ENCODE measurements around the gene ZNF628.
A peak's percentile ranks its signal among the peaks of the same experiment; 100 is the strongest.

ZNF628 gene

DNA sequence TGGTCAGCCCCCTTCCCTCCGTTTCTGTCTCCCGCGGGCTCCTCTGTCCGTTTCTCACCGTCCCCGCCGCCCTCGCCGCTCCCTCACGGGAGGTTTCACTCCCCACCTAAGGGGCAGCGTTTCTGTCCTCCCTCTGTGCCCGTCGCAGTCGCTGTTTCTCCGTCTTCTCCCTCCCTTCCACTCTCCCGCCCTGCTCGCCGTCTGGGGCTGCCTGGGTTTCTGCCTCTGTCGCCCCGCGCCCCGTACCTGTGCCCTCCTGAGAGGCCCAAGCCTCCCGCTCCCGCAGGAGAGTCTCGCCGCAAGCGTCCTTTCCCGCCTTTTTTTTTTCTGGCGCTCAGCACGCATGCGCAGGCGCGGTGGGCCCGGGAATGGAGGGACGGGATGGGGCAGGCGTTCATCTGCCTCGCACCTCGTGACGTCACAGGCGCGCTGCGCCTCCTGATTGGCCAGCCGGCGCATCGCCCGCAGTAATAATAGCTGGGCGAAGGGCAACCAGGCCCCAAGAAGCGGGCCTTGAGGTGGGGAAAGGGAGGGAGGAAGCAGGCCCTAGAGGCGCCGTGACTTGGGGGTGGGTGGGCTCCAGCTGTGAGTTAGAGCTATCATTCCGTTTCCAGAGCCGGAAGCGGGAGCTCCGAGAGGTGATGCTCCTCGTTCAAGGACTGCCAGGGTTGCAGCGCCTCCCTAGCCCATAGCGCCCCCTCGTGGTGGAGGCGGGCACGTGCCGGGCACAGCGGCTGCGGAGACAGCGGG, 27.3 kb downstream of the ZNF628 start:
- DNase-seq (ENCODE audit: low read depth in 1 of 2, low spot score in 1 of 2), result peak; percentile 92 to 95
- TF ChIP-seq JUND (IDR thresholded peaks at IDR 0.05; ENCODE audit: low read depth), result no peak
- in situ Hi-C loops (cut with HindIII; ENCODE audit: low pct_unique_long_range_greater_than_20kb, low sequenced_read_pairs), result no loop called here

DNA sequence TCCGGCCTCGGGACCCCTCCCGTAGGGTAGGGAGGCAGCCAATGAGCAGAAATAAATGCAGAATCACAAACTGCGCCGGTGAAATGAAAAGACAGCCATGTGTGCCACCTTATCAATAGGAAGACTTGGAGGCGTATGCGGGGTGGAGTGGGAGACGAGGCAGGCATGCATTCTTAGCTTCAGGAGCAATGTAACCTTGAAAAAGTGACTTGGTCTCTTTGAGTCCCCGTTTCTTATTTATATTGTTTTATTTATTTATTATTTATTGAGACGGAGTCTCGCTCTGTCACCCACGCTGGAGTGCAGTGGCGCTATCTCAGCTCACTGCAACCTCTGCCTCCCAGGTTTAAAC, 27.8 kb downstream of the ZNF628 start:
- no peak for TF ChIP-seq JUND (IDR thresholded peaks at IDR 0.05; ENCODE audit: low read depth)
- in situ Hi-C loops (cut with HindIII; ENCODE audit: low pct_unique_long_range_greater_than_20kb, low sequenced_read_pairs), result no loop called here
- no peak for DNase-seq (ENCODE audit: low read depth in 1 of 2, low spot score in 1 of 2)

DNA sequence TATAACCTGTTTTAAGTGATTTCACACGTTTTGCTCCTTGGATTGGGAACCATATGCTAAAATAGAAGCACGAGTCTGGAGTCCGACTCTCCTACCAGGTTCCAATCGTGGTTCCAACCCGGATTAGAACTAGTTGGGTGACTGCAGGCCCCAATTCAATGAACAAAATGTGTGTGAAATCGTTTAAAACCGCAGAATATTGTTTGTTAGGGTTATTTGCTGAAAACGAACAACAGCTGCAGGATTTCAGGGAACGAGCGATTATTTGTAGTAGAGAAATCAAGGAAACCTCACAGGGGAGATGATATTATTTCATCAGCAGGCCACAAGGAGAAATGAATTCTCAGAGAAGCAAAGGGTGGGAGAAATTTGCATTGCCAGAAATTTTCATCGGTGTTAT, 28.6 kb downstream of the ZNF628 start:
- TF ChIP-seq JUND (IDR thresholded peaks at IDR 0.05; ENCODE audit: low read depth), result no peak
- in situ Hi-C loops (cut with HindIII; ENCODE audit: low pct_unique_long_range_greater_than_20kb, low sequenced_read_pairs), result no loop called here
- DNase-seq (ENCODE audit: low read depth in 1 of 2, low spot score in 1 of 2), result no peak

DNA sequence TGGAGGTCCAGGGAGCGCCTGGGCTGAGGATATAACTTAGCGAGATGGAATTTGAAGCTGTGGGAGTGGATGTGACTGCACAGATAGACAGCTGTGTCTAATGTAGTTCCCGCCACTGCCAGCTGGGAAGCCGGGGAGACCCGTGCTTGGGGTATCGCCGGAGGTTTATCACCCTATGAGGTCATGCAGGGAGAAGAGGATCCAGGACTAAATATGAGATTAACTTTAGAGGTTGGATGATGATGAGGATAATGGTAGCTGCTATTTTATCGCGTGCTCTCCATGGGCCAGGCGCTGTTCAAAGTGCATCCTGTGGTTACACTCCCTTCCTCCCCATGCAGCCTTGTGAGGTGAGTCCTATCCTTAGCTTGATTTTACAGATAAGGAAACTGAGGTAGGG, 31.7 kb downstream of the ZNF628 start:
- in situ Hi-C loops (cut with HindIII; ENCODE audit: low pct_unique_long_range_greater_than_20kb, low sequenced_read_pairs), result no loop called here
- no peak for TF ChIP-seq JUND (IDR thresholded peaks at IDR 0.05; ENCODE audit: low read depth)
- DNase-seq (ENCODE audit: low read depth in 1 of 2, low spot score in 1 of 2), result no peak

DNA sequence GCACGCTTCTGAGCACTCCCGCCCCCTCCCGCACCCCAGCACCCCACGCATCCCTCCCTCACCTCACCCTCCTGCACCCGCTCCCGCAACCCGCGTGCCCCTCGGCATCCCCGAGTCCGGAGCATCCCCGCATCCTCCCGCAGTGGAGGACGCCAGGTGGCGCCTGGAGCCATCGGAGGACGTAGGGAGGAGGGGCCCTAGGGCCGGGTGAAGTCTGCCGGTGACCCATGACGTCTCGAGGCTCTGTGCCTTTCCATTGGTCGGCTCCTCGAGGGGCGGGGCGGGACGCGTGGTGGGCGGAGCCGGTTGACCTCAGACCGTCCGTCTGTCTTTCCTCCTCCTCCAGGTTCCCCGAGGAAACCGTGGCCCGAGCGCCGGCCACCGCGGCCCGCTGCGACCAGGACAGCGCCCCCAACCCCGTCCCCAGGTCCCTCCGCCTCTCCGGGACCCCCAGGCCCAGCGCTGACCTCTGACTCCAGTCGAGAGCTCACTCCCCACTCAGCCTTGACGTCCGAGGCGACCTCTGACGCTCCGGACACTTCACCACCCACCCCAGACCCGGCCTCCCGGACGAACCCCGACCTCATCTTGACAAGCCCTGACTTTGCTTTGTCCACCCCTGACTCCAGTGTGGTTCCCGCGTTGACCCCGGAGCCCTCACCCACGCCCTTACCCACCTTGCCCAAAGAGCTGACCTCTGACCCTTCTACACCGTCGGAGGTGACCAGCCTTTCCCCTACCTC, 40.6 kb downstream of the ZNF628 start:
- TF ChIP-seq JUND (IDR thresholded peaks at IDR 0.05; ENCODE audit: low read depth), result no peak
- in situ Hi-C loops (cut with HindIII; ENCODE audit: low pct_unique_long_range_greater_than_20kb, low sequenced_read_pairs), result no loop called here
- DNase-seq (ENCODE audit: low read depth in 1 of 2, low spot score in 1 of 2), result peak; percentile 91 to 92

DNA sequence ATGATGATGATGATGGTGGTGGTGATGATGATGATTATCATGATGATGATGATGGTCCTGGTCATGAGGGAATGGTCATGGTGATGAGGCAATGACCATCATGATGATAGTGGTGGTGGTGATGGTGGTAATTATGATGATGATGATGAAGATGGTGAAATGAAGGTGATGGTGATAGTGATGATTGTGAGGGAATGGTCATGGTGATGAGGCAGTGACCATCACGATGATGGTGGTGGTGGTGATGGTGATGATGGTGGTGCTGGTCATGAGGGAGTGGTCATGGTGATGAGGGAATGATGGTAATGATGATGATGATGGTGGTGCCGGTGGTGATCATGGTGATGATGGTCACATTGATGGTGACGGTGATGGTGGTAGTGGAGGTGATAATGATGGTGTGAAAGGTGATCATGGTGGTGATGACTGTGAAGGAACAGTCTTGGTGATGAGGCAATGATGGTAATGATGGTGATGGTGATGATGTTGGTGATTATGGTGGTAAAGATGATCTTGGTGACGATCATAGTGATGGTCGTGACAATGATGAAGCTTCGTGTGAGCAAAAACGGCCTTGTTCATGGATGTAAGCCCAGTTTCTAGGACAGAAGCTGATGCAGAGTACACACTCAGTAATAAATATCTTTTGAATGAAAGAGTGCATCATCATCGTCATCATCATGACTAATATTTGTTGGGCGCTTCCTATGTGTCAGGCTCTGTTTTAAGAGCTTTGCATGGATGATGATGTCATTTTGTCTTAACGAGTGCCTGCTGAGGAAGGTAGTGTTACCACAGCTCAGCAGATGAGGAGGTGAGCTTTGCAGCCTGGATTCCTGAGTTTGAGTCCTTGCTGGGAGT, 43.3 kb downstream of the ZNF628 start:
- in situ Hi-C loops (cut with HindIII; ENCODE audit: low pct_unique_long_range_greater_than_20kb, low sequenced_read_pairs), result no loop called here
- DNase-seq (ENCODE audit: low read depth in 1 of 2, low spot score in 1 of 2), result no peak
- TF ChIP-seq JUND (IDR thresholded peaks at IDR 0.05; ENCODE audit: low read depth), result no peak

DNA sequence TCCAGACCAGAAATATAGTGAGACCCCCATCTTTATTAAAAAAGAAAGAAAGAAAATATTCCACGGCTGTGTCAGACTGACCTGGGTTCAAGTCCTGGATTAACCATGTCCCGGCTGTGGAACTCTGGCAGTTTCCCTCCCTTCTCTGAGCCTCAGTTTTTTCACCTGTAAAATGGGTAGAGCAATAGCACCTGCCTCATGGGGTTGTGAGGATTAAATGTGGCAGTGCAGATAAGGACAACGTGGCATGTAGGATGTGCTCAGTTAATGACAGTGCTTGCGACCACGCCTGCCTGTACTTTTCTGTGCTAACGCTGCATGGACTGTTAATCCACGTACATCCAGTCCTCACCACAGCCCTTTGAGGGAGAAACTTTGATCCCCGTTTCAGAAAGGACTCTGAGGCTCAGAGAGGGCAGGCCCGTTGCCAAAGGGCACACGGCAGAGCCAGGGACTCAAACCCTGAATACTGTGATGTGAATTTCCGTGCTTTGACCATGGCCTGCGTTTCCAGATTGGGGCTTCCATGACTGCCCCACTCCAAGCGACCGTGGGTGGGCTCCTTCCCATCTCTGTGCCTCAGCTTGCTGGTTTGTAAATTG, 44.4 kb downstream of the ZNF628 start:
- in situ Hi-C loops (cut with HindIII; ENCODE audit: low pct_unique_long_range_greater_than_20kb, low sequenced_read_pairs), result no loop called here
- DNase-seq (ENCODE audit: low read depth in 1 of 2, low spot score in 1 of 2), result no peak
- TF ChIP-seq JUND (IDR thresholded peaks at IDR 0.05; ENCODE audit: low read depth), result no peak

DNA sequence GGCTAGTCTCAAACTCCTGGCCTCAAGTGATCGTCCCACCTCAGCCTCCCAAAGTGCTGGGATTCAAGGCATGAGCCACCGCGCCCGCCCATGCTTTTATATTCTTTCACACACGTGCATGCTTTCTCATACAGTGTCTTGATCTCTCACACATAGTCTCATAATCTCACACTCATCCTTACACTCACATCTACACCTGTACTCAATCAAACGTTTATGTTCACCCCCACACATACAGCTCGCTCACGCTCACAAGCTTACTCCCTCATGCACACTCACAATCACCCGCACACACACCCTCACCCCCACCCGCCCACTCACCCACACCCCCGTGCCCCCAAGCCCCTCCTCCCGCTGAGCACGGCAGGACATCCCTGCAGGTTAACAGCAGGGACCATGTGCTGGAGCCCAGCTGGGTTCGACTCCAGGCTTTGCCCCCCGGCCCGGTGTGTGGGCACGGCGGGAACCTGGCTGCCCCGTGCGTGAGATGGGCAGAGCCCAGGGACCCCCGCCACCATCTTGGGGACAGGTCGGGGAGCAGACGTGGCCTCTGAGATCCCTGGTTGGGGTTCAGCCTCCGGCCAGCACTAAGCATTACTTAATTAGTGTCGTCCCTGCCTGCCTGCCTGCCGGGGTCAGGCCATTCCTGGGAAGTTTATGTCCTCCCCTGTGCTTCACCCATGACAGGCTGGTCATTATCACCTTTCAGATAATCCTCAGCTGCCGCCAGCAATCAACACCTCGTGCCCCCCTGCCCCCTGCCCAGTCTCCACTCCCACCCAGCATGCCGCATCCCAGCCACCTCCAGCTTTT, 49.1 kb downstream of the ZNF628 start:
- TF ChIP-seq JUND (IDR thresholded peaks at IDR 0.05; ENCODE audit: low read depth), result no peak
- in situ Hi-C loops (cut with HindIII; ENCODE audit: low pct_unique_long_range_greater_than_20kb, low sequenced_read_pairs), result no loop called here
- DNase-seq (ENCODE audit: low read depth in 1 of 2, low spot score in 1 of 2), result no peak

DNA sequence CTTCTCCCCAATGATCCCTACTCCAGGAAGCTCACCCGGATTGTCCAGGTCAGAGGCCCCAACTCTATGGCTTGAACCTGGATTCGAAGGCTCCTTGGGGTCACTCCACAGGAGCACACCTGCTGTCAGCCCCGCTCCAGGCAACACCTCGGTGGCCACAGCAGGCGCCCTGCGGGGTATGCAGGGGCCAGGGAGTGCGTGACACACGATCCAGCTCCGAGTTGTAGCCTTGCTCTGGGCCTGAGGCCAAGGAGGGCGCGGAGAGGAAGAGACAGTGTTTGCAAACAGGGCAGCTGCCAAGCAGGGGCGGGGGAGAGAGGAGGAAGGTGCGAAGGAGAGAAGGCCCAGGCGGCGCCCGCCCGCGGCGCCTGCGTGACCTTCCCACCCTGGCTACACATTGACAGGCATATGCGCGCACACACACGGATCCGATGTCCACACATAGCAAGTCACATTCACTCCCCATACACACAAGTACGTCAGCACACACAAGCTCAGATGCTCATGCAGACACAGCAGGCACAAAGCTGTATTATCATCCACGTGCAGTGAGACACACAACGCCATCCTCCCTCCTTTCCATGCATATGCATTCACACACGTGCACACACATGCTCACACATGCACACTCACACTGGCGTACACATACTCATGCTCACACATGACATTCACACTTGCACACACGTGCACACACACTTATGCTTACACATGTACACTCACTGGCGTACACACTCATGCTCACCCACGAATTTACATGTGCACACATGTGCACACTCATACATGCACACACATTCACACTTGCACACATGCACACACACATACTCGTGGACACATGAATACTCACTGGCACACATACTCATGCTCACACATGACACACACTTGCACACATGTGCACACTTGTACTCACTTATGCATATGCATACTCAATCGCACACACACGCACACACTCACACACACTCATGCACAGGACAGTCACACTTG, 50.1 kb downstream of the ZNF628 start:
- peak; percentile 35 to 72 for DNase-seq (ENCODE audit: low read depth in 1 of 2, low spot score in 1 of 2)
- no peak for TF ChIP-seq JUND (IDR thresholded peaks at IDR 0.05; ENCODE audit: low read depth)
- in situ Hi-C loops (cut with HindIII; ENCODE audit: low pct_unique_long_range_greater_than_20kb, low sequenced_read_pairs), result no loop called here

DNA sequence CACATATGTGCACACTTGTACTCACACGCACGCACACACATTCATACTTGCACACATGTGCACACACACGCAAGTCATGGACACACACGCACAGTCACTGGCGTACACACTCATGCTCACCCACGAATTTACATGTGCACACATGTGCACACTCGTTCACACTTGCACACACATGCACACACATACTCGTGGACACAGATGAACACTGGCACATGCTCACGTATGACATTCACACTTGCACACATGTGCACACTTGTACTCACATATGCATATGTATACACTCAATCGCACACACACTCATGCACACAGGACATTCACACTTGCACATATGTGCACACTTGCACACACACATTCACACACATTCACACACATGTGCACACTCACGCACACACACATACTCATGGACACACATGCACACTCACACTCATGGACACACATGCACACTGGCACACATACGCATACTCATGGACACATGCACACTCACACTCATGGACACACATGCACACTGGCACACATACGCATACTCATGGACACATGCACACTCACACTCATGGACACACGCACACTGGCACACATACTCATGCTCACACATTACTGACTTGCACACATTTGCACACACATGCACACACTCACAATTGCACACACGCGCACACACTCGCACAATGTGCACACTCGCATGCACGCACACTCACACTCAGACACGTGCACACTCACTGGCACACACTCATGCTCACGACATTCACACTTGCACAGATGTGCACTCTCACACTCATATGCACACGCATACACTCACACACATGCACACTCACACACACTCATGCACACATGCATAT, 51.0 kb downstream of the ZNF628 start:
- no peak for DNase-seq (ENCODE audit: low read depth in 1 of 2, low spot score in 1 of 2)
- TF ChIP-seq JUND (IDR thresholded peaks at IDR 0.05; ENCODE audit: low read depth), result no peak
- in situ Hi-C loops (cut with HindIII; ENCODE audit: low pct_unique_long_range_greater_than_20kb, low sequenced_read_pairs), result no loop called here

Measured in T47D (cell line).